HG03139 (cell line): Measurements from ENCODE around the gene NUP205.
"Not testable (repeated sequence)": the region's sequence is repeated elsewhere in the genome, so short reads cannot be mapped to it uniquely, and the experiment has no call there.

ENCODE experiments used
- ATAC-seq: cut with Tn5 transposase; IDR thresholded peaks from one replicate; pipeline ENCODE4 v1.9.1; 2021; ENCODE audit not compliant: unreplicated experiment

Gene NUP205

DNA sequence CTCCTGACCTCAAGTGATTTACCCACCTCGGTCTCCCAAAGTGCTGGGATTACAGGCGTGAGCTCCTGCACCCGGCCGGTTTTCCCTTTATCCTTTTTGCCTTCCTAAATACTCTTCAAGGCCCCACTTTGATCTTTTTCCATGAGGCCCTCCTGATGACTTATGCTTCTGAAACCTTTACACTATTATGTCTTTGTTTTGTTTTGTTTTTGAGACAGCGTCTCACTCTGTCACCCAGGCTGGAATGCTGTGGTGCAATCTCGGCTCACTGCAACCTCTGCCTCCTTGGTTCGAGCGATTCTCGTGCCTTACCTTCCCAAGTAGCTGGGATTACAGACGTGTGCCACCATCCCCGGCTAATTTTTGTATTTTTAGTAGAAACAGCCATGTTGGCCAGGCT lies 108.4 kb downstream of the NUP205 start:
- no peak for ATAC-seq

DNA sequence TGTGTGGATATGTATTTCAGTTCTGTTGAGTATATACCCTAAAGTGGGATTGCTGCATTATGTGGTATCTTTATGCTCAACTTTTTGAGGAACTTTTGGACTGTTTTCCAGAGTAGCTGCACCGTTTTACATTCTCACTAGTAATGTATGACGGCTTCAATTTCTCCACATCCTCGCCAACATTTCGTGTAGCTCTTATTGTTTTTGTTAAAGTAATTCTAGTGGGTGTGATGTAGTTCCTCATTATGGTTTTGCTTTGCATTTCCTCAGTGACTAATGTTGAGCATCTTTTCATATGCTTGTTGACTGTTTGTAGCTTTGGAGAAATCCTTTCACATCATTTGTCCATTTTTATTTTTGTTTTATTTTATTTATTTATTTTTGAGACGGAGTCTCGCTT lies 109.1 kb downstream of the NUP205 start:
- ATAC-seq: no peak

DNA sequence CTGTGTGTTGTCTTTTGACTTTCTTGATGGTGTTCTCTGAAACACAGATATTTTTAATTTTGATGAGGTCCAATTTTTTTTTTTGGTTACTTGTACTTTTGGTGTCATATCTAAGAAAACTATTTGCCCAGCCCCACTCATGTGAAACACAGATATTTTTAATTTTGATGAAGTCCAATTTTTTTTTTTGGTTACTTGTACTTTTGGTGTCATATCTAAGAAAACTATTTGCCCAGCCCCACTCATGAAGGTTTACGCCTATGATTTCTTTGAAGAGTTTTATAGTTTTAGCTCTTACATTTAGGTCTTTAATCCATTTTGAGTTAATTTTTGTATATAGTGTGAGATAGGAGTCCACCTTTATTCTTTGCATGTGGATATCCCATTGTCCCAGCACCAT lies 109.9 kb downstream of the NUP205 start:
- ATAC-seq: not testable (repeated sequence)

DNA sequence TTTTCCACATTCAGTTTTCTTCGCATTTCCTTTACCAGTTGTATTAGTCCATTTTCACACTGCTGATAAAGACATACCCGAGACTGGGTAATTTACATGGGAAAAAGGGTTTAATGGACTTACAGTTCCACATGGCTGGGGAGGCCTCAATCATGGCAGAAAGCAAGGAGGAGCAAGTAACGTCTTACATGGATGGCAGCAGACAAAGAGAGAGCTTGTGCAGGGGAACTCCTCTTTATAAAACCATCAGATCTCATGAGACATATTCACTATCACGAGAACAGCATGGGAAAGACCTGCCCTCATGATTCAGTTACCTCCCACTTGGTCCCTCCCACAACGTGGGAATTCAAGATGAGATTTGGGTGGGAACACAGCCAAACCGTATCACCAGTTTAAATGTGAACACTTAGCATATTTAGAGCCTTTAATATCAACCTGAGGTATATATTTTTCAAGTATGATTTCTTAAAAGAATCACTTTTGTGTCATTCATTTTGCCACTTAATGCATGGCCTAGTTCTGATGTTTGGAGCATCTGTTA lies 111.2 kb downstream of the NUP205 start:
- not testable (repeated sequence) for ATAC-seq

DNA sequence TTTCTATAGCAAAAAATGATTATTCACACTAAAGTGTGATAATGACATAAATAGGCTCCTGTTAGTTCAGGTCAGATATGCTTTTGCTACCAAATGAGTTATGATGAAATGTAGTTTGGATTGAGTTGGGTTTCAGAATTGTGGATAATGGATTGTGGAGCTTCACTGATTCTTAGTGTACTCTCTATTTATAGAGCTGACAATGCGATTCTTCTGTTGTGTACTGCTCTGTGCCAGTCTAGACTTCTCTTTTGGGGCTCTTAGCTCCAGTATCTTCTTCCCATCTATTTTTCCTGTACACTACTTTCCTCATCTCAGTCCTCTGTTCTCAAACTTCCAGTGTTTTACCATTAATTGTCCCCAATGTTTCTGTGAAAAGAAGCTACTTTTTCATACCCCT lies 112.1 kb downstream of the NUP205 start:
- no peak for ATAC-seq

DNA sequence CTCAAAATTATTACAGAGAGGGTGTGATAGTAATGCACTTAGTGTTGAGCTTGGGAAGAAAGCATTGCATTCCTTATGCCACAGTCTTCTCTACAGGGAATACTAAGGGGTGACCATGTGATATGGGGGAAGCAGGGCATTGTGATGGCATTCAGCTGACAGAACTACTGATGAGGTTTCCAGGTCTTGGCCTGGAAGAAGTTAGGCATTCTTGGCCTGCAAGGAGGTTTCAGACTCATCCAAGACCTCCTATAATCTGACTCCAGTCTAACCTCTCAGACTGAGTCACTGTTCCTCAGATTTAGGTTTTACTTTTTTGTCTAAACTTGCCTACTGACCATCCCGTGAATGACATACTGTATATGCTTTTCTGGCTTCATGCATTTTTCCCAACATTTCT lies 112.5 kb downstream of the NUP205 start:
- ATAC-seq: no peak

DNA sequence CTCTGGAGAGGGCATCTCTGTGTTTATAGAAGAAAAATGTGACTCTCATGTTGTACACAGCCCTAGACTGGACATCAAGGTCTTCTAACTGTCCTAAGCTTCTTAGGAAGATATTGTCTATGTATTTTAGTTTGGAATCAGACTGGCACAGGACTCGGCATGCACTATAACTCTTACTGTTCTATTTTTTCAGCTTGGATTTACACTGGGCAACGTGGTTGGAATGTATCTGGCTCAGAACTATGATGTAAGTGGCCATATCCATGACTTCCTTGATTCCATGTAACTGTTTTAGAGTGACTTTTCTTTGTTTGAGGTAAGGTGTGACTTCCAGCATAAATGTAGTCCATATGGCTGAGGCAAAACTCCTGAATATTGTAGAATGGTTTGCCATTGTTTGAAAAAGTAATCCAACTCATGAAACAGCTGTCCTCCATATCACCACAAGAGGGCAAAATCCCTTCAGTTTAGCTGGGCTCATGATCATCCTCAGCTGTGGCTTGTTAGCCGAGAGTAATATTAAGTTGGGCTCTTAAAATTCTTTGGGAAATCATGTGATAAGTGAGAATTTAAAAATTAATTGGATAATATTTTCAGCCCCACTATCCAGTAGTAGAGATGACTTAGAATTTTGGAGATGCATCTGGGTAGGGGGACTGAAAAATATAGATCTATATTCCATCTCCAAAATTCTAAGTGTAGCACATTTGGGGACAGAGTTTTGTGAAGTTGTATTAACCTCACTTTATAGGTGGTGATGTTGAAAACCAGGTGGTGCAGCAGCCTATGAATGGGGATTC lies 115.0 kb downstream of the NUP205 start:
- peak; percentile 60 for ATAC-seq

DNA sequence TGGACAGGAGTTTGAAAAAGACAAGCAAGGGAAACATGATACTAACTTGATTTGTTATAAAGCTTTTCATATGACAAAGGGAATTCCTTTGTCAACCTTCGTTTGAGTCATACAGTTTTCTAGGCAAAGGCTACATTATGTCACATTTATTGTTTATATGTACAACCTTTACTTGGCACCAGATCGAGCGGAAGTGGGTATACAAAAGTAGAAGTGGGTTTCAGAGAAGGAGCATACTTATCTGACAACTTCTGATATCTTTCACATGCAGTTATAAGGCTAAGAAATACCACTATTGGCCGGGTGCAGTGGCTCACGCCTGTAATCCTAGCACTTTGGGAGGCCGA lies 115.6 kb downstream of the NUP205 start:
- ATAC-seq: no peak

DNA sequence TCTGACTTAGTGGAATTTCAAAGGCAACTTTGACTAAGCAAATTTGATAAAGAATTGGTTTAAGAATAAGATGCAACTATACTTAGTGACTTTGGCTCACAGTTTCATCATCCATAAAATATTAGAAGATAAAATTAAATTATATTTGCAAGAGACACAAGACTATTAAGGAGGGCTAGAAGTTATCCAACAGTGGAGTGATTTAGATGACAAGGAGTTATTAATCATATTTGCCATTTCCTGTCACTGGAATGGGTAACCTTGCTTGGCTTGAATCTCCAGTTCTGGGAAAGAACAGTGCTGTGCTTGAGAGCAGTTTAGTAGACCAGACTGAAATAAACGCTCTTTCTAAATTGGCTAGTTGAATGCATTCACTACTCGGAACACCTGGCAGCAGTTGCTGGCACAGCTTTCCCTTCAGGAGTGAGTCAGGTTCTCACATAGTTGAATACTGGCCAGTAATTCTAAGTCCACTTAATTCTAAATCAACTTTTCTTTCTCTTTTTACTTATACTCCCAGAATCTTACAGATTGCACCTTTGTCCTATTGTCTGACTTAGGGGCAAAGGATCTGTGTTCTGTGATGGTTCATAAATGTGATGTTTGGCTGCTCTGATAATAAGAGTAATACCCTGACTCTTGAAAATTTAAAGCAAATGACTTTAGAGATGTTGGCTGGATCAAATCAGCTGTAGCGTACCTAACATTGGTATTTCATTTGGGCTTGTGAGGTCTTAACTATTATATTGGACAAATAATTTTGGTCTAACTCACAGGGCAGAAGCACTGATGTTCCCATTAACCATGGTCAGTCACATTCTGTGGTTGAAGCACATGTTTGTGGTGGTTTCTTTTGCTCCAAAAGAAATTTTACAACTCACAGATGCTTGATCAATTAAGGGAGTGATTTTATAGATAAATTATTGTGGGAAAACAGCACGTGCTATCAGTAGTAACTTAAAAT lies 121.2 kb downstream of the NUP205 start:
- ATAC-seq: no peak

DNA sequence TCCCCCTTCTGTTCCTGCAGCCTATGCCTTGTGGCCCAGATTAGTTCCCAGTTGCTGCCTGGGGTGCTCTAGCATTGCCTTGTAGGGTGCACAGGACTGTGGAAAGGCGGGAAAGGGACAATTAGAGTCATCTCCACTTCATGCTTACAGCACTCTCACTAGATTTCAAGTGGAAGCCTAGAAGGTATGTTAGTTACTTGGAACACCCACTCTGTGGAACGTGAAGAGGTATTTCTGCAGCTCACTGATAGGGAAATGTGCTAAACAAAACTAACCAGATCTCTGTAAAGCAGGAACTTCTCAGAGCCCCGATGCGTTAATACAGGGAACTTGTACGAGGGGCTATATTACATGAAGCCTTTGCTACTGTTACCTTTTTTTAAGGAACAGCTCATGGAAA lies 124.0 kb downstream of the NUP205 start:
- no peak for ATAC-seq

DNA sequence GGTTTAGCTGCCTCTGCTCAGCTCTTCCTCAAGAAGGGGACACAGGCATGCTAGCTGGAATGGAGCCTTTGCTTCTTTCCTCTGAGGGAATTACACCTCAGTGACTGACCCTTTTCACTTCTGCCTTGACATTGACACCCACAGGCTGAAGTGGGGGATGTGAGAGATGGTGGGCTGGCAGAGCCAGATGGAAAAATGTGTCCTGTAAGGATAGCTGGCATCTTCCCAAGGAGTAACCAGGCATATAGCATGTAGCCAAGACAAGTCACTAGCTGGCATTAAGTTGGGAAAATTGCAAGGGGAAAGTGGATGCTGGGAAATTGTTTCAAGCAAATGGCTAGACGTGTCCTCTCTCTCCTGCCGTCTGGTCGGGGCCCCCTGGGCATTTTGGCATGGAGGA lies 124.5 kb downstream of the NUP205 start:
- no peak for ATAC-seq

DNA sequence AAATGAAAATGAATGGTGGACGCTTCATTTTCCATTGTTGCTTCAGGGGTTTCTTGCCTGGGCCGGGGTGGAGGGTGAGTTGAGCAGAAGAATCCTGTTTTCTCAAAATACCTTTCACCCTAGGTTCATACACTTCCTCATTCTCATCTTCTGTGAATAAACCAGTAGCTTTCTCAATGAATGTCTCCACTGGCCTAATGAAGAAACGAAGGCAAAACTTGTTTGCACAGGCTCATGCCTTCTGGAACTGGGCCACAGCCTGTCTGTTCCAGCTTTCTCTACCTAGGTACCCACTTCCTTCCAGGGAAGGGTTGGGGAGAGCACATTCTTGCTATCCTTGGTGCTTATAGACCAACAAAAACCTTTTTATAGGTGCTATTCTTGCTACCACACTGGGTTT lies 125.9 kb downstream of the NUP205 start:
- no peak for ATAC-seq

DNA sequence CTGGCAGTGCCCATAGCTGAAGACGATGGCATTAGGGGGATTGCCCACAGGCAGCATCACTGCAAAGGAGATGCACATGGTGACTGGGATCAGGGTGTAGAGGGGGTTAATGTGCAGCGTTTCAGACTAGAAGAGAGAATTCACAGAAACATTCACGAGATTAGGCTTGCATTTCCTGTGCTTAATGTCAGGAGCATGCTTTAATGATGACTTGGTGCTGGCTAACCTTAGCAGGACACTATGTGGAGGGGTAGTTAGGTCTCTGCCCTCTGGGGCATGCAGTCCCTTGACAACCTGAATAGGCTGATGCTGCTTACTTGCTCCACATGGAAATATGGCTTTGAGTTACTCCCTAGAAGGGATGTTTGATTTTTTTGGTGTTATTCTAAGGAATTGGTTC lies 126.4 kb downstream of the NUP205 start:
- ATAC-seq: no peak

DNA sequence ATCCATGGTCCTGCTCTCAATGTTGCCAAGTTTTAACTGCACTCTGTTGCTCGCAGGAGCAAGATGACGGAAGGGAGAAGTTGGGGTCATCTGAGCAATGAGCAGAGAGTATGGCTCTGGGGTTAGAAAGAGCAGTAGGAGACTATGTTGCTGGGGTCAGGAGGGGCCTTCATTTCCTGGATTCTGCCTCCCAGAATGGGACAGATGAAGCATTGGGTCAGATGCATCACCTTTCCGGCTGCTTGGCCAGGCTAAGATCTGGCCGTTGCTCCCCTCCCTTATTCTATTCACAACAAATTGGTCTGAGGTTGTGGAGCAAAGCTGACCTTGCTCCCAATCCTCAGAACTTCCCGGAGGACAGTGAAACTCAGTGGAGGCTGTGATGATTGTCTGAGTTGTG lies 127.0 kb downstream of the NUP205 start:
- ATAC-seq: no peak

DNA sequence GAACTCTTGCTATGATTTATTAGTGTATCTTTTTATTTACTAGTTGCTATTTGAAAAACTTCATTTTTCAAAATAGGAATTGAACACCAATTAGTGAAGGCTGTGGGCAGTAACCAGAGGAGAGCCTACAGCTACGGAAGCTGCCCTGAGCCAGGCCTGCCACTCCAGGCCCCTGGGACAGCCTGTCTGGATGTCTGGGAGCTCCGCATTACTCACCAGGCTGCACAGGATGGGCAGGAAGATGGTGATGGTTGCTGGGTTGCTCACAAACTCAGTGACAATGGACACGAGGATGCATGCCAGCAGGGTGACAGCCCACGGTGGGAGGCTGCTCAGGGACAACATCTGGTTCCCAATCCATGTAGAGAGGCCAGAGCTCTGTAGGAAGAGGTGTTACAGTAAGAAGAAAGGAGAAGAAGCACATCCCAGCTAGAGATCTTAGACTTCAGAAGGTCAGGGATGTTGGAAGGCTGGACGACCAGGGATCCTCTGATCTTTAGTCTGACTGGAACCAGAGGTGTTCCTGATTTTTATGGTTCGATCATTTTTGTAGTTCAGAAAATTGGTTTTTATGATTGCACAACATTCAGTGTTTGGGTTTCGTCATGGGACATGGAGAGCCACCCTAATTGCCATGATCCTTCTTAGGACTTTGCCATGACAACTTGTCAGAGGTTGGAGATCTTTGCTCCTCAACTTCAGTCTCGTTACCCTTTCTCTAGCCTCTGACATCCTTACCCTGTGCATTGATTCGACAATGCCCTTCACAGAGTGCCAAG lies 127.8 kb downstream of the NUP205 start:
- ATAC-seq: no peak

DNA sequence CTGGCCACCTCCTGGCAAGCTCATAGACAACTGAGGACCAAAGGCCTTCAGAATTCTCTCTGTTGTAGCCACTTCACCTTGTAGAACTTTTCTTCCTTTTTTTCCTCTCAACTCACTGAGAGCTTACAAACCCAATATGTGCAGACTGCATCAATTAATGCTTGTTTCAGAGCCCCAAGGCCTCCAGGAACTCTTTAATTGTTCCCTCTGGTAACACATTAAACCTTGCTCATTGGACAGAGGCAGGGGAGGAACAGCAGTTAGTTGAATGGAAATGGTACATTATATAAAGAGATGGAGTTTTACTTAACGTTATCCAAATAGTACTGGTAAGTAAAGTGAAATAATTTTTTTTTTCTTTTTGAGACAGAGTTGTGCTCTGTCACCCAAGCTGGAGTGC lies 129.7 kb downstream of the NUP205 start:
- no peak for ATAC-seq

DNA sequence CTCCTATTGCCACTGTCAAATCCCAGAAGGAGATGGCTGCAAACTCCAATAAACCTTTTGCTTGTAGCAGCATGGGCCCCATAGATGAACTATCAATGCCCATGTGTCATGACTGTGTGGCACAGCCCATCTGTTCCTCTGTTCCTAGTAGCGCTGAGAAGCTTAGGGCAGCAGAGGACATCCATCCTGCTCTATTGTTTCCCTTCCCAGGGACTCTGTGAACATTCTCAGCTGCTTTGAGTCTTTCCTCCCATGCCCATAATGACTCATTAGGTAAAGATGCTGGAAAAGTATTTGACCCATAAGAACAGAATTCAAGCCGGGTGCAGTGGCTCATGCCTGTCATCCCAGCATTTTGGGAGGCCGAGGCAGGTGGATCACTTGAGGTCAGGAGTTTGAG lies 132.8 kb downstream of the NUP205 start:
- ATAC-seq: no peak

DNA sequence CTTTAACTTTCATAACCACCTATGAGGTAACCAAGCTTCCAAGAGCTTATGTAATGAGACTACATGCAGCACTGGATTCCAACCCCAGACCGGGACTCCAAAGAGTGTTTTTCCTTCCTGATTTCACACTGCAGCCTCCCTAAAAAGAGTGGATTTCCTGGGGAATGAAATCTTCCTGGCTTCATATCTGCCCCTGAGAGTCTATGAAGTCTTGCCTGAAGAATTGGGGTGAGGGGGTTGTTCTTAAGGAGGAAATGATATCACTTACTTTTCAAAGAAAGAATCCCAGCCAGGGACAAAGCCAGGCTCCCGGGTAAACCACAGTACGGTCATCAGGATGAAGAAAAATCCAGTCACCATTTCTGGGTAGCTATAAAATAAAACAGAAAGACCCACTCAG lies 134.3 kb downstream of the NUP205 start:
- ATAC-seq: no peak

DNA sequence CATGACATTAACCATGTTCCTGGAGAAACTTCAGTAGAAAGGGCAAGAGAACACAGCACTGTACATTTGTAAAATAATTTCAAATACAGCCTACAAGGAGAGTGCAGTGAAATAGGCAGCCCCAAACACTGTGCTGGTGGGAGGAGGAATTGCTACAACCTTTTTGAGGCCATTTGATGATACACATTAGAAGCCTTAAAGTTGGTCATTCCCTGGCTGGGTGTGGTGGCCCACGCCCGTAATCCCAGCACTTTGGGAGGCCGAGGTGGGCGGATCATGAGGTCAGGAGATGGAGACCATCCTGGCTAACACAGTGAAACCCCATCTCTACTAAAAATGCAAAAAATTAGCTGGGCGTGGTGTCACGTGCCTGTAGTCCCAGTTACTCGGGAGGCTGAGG lies 134.9 kb downstream of the NUP205 start:
- not testable (repeated sequence) for ATAC-seq

DNA sequence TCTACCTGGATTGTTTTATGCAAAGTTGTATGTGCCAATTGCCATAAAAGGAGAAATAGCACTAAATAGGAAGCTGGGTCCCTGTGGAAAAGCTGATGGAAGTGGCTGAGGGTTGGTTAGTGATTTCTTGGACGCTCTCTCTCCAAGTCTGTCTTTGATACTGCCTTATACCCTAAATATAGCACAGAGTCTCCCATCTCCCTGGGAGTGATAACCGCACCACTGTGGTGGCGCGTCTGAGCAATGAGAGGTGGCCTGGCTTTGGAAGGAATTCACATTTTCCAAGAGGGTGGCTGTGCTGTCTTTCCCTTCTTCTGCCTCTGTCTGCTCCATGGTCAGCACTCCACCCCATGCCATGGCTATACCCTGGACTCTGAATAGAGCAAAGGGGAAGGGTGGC lies 135.8 kb downstream of the NUP205 start:
- ATAC-seq: no peak
